GM19023 (cell line): ENCODE measurements around the gene KIRREL2.

Experiments used
- ATAC-seq: cut with Tn5 transposase; IDR thresholded peaks from one replicate; pipeline ENCODE4 v1.9.1; 2021; ENCODE audit warnings: mild to moderate bottlenecking, moderate library complexity; ENCODE audit not compliant: unreplicated experiment

The KIRREL2 gene

DNA sequence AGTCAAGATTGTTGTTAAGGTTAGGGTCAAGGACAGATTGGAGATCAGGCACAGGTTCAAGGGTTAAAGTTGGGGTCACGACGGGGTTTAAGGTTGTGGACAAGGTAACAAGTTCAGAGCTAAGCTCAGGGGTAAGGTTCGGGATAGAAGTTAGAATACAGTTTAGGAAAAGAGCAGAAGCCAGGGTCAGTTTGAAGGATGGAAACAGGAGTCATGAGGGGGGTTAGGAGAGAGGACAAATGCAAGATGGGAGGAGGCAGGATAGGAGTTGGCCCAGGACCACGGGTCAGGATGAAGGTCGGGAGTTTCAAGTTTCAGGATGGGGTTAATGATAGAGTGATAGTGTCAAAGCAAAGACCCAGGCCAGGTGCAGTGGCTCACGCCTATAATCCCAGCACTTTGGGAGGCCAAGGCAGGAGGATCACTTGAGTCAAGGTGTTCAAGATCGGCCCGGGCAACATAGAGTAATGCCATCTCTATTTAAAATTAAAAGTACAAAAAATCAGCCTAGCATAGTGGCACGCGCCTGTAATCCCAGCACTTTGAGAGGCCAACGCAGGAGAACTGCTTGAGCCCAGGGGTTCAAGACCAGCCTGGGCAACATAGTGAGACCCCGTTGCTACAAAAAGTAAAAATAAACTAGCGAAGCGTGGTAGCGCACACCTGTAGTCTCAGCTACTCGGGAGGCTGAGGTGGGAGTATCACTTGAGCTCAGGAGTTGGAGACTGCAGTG, 12.1 kb upstream of the KIRREL2 start:
- no peak for ATAC-seq

DNA sequence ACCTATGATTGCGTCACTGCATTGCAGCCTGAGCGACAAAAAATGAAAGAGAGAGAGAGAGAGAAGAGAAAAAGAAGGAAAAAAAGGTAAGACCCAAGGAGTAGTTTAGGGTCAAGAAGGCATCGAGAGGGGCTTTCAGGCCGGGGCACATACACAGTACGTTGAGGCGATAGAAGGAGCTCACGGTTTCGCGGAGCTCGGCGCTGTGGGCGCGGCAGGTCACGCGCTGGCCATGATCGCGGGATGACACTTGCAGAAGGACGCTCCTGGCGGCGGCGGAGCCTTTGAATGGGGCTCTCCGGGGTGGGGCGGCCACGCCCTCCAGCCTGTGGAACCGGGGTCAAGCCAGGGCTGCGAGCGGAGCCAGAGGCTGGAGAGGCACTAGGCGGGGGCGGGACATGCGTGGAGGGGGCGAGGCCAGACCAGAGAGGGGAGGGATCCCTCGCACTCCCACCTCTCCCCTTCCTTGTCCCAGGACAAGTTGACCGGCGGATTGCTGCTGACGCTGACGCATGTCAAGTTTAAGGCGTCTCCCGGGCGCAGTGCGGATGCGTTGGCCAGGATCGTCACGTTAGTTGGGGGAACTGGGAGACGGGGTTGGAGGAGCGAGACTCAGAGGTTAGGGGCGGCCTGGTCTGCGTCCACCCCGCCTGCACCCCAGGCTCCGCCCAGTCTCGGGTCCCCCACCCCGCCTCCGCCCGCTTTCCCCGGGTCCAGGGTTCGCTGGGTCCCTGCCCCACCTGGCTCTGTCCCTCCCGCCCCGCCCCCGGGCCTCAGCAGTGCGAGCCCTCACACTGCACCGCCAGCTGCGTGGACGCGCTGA, 11.3 kb upstream of the KIRREL2 start:
- ATAC-seq, result no peak

DNA sequence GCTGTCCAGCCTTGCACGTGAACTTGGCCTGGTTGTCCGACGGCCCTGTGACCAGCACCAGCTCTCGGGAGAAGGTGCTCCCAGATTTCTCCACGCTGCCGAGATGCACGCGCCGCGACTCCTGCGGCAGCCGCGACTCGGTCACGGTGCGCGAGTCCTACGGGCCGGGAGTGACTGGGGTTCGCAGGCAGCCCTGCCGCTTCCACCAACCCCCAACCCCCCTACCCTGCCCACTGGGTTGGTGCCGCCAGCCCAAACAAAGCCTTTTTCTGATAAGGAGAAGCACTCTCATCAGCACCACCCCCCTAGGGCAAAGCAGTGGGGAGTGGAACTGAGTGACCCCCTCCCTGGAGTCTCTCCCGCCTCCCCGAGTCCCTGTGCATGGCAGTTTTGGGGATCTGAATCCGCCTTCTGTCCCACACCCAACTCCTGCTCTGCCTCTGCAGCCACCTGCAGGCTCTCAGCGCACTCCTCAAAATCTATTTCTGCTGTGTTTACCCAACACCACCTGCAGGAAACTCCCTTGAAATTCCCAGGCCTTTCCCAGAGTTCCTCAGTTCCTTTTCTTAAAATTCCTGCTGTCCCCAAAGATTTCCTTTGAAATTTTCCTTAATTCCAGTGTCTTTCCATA, 10.6 kb upstream of the KIRREL2 start:
- ATAC-seq, result no peak

DNA sequence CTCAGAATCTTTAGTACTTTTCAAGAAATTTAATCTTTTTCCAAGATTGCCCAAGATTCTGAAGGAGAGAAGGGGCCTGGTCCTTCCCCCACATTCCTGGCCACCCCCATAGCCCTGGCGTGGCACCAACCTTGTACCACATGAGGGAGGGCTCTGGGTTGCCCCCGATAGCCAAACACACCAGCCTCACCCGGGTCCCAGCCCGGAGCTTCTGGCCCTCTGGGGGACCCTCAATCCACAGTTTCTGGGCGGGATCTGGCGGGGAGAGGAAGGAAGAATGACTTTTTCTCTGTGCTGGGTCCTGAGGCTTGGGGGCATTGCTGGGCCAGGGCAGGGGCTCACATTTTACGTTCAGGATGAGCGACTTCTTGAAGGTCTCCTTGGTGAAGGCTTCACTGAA, 8.8 kb upstream of the KIRREL2 start:
- ATAC-seq, result no peak

DNA sequence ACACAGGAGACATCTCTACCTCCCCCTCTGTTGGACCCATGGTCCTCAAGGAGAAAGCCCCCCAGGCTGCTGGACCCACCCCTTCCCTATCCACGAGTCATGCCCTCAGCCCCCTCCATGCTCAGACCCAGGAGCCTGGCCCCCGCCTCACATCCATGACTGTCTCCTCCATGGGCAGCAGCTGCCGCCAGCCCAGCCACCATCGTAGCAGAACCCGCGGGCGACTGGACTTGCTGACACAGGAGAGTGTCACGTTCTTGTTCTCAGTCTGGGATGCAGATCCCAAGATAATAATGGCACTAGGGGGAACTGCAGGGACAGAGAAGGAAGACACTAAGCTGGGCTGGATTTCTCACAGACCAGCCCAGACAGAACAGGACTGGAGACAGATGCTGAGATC, 8.2 kb upstream of the KIRREL2 start:
- no peak for ATAC-seq

DNA sequence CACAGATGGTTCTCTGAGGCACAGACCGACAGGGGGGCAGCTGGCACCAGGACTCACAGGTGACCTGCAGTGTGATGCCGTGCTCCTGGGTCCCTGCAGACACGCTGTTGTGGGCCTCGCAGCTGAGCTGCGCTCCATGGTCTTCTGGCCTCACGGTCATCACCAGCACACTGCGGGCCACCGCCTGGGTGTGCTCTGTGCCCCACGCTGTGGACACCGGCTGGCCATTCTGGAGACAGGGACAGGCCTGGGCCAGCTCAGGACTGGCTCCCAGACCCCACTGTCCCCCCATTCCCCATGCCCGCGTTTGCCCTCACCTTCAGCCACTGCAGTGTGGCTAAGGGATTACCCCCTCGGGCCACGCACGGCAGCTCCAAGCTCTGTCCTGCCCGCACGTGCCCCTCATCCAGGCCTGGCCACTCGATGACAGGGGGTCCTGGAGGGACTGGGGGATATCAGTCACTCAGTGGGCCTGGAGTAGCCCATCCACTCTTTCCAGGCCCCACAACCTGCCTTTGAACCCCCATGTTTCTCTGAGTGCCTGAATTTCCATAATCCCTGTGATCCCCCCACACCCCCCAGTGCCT, 7.7 kb upstream of the KIRREL2 start:
- no peak for ATAC-seq

DNA sequence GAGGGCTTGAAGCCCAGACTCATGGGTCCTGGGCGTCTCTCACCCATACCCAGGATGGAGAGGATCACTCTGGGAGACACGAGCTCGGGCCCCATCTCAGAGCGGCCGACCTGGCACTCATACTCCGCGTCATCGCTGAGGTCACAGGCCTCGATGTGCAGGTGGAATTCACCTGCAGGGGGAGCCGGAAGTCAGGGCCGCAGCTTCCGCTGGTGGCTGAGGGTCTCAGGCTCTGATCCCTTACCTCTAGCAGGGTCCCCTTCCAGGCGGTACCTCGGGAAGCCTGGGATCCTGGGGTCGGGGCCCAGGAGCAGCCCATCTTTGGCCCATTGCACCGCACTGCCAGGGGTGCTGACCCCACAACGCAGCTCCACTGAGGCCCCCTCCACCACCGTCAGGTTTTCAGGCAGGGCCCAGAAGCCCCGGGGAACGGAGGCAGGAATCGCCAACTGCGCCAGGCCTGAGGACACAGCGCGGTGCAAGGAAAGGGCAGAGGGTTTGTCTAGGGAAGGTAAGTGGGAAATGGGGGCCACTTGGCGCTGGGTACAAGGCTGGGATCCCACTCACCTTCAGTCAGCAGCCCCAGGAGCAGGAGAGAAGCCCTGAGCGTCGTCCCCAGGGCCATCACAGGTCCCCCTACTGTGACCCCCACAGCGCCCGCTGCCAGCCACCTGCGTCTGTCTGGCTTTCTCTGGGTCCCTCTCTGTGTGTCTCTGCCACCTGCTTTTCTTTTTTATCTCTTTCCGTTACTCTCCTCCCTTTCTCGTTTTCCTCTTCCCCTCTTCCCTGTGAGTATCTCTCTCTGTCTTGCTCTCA, 5.3 kb upstream of the KIRREL2 start:
- no peak for ATAC-seq

DNA sequence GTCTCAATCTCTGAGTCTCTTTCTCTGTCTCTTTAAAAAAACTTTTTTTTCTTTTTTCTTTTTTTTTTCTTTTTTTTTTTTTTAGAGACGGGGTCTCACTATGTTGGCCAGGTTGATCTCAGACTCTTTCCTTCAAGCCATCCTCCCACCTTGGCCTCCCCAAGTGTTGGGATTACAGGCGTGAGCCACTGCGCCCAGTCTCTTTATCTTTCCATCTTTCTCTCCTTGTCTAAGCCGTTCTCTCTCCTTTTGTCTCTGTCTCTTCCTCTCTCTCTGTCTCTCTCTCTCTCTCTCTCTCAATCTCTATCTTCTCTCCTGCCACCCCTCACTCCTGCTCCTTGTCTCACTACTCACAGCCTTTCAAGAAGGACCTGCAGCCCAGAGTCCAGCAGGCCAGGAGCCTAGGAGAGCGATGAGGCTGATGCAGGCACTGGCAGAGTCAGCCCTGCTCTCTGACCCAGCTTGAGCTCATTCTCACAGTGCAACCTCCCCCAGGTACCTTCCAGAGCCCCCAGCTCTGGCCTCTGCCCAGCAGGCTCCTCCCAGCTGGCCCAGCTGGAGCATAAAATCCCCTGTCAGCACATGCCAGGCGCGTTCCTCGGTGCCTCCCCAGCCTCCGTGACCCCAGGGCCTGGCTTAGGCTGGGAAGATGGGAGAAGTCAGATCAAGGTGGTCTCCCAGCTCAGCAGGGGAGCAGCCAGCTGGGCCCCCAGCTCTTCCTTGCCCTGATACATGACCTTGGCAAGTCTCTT, 4.5 kb upstream of the KIRREL2 start, which contains the start of gene NPHS1:
Gene NPHS1, minus strand, starts transcription at position 476 of the 752 bp plus-strand sequence. CDS start 667 bp downstream, outside the sequence.
- ATAC-seq, result no peak

DNA sequence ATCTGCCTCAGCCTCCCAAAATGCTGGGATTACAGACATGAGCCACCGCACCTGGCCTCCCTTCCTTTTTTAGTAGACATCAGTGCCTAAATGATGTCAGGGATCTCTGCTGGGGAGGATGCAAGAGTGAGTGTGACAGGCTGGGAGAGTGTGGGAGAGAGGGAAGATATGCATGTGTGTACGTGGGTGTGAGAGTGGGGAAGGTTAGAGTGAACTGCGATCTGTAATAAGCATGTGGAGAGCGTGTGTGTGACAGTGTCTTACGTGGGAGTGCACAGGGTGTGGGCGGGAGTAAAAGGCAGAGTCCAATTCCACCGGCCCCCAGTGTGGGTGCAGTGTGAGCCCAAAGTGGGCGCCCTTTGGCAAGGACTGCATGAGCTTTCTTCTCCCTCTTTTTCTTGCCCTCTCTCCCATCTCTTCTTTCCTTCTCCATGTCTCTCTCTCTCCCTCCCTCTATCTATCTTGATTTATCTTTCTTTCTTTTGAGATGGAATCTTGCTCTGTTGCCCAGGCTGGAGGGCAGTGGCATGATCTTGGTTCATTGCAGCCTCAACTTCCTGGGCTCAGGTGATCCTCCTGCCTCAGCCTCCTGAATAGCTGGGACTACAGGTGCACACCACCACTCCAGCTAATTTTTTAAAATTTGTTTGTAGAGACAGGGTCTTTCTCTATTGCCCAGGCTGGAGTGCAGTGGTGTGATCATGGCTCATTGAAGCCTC, 3.5 kb upstream of the KIRREL2 start:
- no peak for ATAC-seq

DNA sequence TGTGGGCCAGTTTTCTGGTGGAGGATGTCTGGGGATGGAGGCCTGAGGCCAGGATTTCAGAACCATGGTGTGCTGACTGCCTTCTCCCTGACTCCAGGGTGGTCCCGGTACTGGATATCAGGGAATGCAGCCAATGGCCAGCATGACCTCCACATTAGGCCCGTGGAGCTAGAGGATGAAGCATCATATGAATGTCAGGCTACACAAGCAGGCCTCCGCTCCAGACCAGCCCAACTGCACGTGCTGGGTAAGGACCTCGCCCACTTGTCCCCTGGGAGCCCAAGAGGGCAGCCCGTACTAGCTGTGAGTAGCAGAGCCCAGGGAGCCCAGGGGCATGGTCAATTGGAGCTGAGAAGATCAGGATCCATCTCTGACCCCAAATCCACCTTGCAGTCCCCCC, 1.6 kb downstream of the KIRREL2 start:
- no peak for ATAC-seq

DNA sequence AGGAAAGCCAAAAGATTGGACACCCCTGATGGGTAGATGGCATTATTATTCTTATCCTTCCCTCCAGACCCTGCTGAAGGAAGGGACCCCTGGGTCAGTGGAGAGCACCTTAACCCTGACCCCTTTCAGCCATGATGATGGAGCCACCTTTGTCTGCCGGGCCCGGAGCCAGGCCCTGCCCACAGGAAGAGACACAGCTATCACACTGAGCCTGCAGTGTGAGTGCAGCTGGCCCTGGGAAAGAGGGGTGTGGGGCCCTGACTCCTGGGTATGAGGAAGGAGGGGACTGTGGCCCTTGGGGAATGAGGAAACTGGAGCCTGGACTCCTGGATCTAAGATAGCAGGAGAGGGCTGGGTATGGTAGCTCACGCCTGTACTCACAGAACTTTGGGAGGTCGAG, 2.7 kb downstream of the KIRREL2 start:
- no peak for ATAC-seq

DNA sequence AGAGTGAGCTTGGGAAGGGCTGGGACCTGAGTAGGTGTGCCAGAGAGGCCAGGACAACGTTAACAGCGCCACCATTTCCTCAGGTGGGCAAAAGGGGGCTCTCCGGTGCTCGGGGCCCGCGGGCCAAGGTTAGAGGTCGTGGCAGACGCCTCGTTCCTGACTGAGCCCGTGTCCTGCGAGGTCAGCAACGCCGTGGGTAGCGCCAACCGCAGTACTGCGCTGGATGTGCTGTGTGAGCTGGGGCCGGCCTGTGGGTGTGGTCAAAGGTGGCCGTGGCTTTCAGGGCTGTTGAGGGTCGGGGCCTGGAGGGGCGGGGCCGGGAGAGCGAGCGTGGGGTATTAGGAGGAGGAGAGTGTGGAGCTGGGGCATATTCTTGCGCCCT, 3.7 kb downstream of the KIRREL2 start:
- no peak for ATAC-seq

DNA sequence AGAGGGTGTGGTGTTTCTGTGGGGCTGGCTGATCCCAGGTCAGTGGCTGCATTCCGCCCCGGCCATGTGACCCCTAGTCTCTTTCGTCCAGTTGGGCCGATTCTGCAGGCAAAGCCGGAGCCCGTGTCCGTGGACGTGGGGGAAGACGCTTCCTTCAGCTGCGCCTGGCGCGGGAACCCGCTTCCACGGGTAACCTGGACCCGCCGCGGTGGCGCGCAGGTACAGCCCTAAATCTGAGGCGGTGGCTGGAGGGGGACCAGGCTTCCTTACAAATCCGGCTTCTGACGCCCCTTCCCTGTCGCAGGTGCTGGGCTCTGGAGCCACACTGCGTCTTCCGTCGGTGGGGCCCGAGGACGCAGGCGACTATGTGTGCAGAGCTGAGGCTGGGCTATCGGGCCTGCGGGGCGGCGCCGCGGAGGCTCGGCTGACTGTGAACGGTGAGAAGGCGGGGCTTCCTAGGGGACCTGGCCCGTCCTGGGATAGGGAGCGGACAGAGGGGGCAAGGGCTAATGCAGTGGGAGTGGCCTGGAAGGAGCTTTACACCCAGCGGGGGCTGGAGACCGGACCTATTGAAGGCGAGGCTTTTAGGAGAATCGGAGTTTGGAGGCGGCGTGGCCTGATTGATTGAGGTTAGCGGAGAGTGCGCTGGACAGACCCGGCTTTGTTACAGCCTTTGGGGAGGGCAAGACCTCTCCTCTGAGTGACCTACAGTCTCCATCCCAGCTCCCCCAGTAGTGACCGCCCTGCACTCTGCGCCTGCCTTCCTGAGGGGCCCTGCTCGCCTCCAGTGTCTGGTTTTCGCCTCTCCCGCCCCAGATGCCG, 4.3 kb downstream of the KIRREL2 start:
- ATAC-seq, result no peak

DNA sequence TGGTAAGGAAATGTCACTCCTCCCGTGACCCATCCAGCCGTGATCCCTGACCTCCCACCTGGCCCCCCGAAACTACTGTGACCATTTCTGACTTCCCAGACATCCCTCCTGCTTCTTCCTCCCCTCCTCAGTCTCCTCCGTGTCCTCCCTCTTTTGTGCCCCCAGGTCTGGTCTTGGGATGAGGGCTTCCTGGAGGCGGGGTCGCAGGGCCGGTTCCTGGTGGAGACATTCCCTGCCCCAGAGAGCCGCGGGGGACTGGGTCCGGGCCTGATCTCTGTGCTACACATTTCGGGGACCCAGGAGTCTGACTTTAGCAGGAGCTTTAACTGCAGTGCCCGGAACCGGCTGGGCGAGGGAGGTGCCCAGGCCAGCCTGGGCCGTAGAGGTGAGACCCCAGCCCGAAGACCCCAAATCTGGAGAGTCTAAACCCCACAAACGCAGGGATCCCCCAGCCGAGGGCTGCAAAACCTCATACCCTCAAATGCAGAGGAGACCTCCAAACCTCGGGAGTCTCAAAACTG, 5.0 kb downstream of the KIRREL2 start:
- no peak for ATAC-seq

DNA sequence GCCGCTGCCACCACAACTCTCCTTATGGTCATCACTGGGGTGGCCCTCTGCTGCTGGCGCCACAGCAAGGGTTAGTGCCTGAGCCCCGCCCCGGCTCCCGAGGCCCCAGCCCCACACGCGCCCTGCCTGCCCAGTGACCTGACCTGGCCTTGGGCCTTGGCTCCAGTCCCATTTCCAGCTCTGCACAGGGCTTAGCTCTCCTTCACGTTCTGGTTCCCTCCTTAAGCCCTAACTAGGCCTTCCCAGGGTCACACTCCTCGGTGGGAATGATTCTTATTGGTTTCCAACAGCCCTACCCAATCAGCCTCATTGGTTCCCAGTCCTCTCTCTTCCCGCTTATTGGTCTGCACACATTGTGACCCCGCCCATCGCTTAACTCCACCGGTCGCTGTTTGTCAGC, 5.8 kb downstream of the KIRREL2 start:
- no peak for ATAC-seq

DNA sequence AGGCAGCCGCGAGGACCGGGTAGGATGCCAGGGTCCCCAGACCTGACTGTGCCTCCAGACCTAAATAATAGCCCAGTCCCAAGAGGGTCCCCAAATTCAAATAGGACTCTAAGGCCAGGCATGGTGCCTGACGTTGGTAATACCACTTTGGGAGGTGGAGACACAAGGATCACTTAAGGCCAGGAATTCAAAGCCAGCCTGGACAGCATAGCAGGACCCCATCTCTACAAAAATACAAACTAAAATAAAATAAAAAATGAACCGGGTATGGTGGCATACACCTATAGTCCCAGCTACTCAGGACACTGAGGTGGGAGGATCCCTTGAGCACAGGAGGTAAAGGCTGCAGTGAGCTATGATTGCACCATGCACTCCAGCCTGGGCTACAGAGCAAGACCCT, 6.3 kb downstream of the KIRREL2 start:
- no peak for ATAC-seq

DNA sequence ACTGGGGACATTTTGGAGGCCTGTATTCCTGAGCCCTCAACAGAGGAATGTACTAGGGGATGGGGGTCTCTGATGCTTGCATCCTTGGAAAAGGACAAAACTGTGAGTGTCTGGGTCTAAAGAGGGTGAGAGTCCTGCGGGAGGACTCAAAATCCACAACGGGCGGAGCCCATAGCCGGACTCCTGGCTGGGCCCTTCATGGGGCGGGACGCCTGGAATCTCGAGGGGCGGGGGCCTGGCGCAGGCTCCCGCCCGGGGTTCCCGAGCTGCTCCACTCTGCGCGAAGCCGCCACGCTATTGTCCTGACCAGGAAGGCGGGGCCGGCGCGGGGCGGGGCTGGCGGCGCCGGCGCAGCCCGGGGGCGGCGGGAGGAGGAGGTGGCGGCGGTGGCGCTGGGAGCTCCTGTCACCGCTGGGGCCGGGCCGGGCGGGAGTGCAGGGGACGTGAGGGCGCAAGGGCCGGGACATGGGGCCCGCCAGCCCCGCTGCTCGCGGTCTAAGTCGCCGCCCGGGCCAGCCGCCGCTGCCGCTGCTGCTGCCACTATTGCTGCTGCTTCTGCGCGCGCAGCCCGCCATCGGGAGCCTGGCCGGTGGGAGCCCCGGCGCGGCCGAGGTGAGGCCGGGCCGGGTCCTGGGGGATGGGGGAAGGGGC, 11.6 kb downstream of the KIRREL2 start, which contains the start of gene APLP1:
Gene APLP1, plus strand, starts transcription at position 403 of the 651 bp plus-strand sequence. Its CDS starts 63 bp downstream, at position 466.
- ATAC-seq, result no peak
